Tibial nerve (tissue), 3 donors: ENCODE results near the gene MLLT1.

ENCODE experiments used
- POLR2A ChIP-seq, 2 donors: fragments of 450-650 bp; IDR thresholded peaks; one replicate each; pipeline ENCODE4 v1.6.1; 2017; ENCODE audit warnings: antibody characterized with exemption in 2 of 2, mild to moderate bottlenecking in 2 of 2, moderate library complexity in 2 of 2
- TF ChIP-seq, protein P1 (sequence below), 5 experiments: fragments of 200-600 bp in 3 of 5; fragments of 450-650 bp in 2 of 5; sonication (generic) in 3 of 5; IDR thresholded peaks; one replicate each; pipeline ENCODE4 v1.5.1; 2016 to 2019; ENCODE audit warnings: antibody characterized with exemption in 5 of 5, mild to moderate bottlenecking in 3 of 5, moderate library complexity in 2 of 5

DNA sequence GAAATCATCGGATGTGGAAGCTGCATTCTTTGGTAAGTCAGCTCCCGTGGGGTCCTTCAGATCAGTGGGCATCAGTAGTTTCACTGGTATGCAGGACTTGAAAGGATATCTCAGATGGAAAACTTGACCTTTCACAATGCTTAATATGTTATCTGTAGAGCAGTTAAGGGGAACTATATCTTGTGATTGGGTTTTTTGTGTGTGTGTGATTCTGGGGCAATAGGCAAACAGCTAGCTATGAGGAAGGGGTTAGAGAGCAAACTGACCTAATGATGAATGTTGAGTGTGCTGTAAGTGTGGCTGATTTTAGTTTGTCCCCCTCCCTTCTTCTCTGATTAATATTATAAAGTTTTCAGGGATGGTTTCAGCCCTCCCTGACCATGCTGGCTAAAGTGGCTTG is 91.0 kb downstream of the MLLT1 start:
- no peak for TF ChIP-seq POLR2A (IDR thresholded peaks at IDR 0.05)
- TF ChIP-seq, protein P1, sequence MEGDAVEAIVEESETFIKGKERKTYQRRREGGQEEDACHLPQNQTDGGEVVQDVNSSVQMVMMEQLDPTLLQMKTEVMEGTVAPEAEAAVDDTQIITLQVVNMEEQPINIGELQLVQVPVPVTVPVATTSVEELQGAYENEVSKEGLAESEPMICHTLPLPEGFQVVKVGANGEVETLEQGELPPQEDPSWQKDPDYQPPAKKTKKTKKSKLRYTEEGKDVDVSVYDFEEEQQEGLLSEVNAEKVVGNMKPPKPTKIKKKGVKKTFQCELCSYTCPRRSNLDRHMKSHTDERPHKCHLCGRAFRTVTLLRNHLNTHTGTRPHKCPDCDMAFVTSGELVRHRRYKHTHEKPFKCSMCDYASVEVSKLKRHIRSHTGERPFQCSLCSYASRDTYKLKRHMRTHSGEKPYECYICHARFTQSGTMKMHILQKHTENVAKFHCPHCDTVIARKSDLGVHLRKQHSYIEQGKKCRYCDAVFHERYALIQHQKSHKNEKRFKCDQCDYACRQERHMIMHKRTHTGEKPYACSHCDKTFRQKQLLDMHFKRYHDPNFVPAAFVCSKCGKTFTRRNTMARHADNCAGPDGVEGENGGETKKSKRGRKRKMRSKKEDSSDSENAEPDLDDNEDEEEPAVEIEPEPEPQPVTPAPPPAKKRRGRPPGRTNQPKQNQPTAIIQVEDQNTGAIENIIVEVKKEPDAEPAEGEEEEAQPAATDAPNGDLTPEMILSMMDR (IDR thresholded peaks at IDR 0.05) = no peak
